Esophagus muscularis mucosa (tissue), 4 donors: ENCODE measurements around the gene DFFB. TPM values are rescaled to one million over a fixed set of nuclear protein-coding genes. Genes with fewer than 3 reads are reported as not detected.

ENCODE experiments used
- DNase-seq: peaks from one replicate; pipeline ENCODE4 v3.0.0-alpha.2; 2017; ENCODE audit errors: extremely low spot score
- H3K27ac ChIP-seq, 4 donors: fragments of 200-600 bp; sonication (generic); replicated peaks in 1 of 4; 1 replicate in 3 of 4; 2 replicates in 1 of 4; pipeline ENCODE4 v1.5.1; 2016 to 2019; ENCODE audit warnings: mild to moderate bottlenecking in 1 of 4
- H3K27me3 ChIP-seq, 4 donors: fragments of 200-600 bp; sonication (generic); one replicate each; pipeline versions ENCODE4 v1.5.1 to v1.6.0; 2016 to 2019
- H3K36me3 ChIP-seq, 4 donors: fragments of 200-600 bp; sonication (generic); one replicate each; pipeline ENCODE4 v1.5.1; 2016 to 2019
- H3K4me1 ChIP-seq, 4 donors: fragments of 200-600 bp; sonication (generic); one replicate each; pipeline ENCODE4 v1.5.1; 2016 to 2019
- H3K4me3 ChIP-seq, 4 donors: fragments of 200-600 bp; sonication (generic); 1 replicate in 2 of 4; 2 replicates in 2 of 4; pipeline ENCODE4 v1.5.1; 2016 to 2019; ENCODE audit warnings: mild to moderate bottlenecking in 4 of 4, moderate library complexity in 1 of 4
- H3K9me3 ChIP-seq, 4 donors: fragments of 200-600 bp; sonication (generic); 1 replicate in 3 of 4; 2 replicates in 1 of 4; pipeline ENCODE4 v1.5.1; 2016 to 2019
- CTCF ChIP-seq, 3 experiments: fragments of 200-600 bp in 2 of 3; fragments of 450-650 bp in 1 of 3; sonication (generic) in 2 of 3; IDR thresholded peaks; one replicate each; pipeline ENCODE4 v1.5.1; 2017 to 2019; ENCODE audit warnings: antibody characterized with exemption in 3 of 3, mild to moderate bottlenecking in 2 of 3, moderate library complexity in 1 of 3
- EP300 ChIP-seq: sonication (generic); formaldehyde crosslinking; IDR thresholded peaks from one replicate; pipeline ENCODE4 v1.6.1; 2017; ENCODE audit warnings: antibody characterized with exemption
- POLR2A ChIP-seq: fragments of 450-650 bp; IDR thresholded peaks from one replicate; pipeline ENCODE4 v1.6.1; 2017; ENCODE audit warnings: antibody characterized with exemption, moderate library complexity, mild to moderate bottlenecking, low read depth
- POLR2AphosphoS5 ChIP-seq, 2 donors: sonication (generic); formaldehyde crosslinking; IDR thresholded peaks; one replicate each; pipeline ENCODE4 v1.6.1; 2017; ENCODE audit warnings: antibody characterized with exemption in 2 of 2
- WGBS: methylation state at CpG from one replicate; pipeline ENCODE4 v1.1.5; 2018; 5-methylcytosine and 5-hydroxymethylcytosine counted together
- intact Hi-C: fragments of 100-400 bp; cut with DNase I; formaldehyde crosslinking; loops from one replicate; pipeline ENCODE4 v1.15.1; 2023
- total RNA-seq, 4 donors: library from RNA; depleted of rRNA; stranded (reverse); fragments of >200 nt; gene quantifications; one replicate each; pipeline versions ENCODE4 v1.1.0 to v1.2.1, GENCODE V29; 2016

The DFFB gene
- total RNA-seq, 4 donors from 2014 or later = 5.0 to 13.4 (median 5.2) TPM

- H3K4me1 ChIP-seq = no peaks in the 10 kb centered on the region
- DNase-seq = no peak
These were observed 43.2 kb upstream of the DFFB start for GRCh38 chr1:3814065-3814464.

GRCh38 chr1:3814771-3815561 is 42.3 kb upstream of the DFFB start:
- WGBS = 93% methylated on average over 33 of the region's 42 CpGs
- Histone ChIP-seq H3K4me3 (no peak overlapping the region), H3K27me3 (no peaks in the 10 kb centered on the region), H3K36me3 (peaks cover 16 to 68% (median 43%) of the 10 kb centered on the region in 4 donors), H3K4me1 (no peaks in the 10 kb centered on the region), H3K27ac (no peak overlapping the region), H3K9me3 (no peaks in the 10 kb centered on the region)
- intact Hi-C loops = no loop called here
- DNase-seq = no peak
- TF ChIP-seq EP300 (no peak), POLR2AphosphoS5 (IDR thresholded peaks at IDR 0.05) (no peak), CTCF (IDR thresholded peaks at IDR 0.05) (no peak), POLR2A (no peak)

More at GRCh38 chr1:3814065-3814464, 43.2 kb upstream of the DFFB start:
- Histone ChIP-seq H3K9me3 (no peaks in the 10 kb centered on the region), H3K27me3 (no peaks in the 10 kb centered on the region), H3K27ac (no peak overlapping the region), H3K36me3 (peaks cover 16 to 59% (median 37%) of the 10 kb centered on the region in 4 donors), H3K4me3 (no peak overlapping the region)
- intact Hi-C loops = no loop called here
- TF ChIP-seq POLR2AphosphoS5 (IDR thresholded peaks at IDR 0.05) (no peak), EP300 (no peak), CTCF (IDR thresholded peaks at IDR 0.05) (no peak), POLR2A (no peak)
- WGBS = 100% methylated on average over 2 of the region's 2 CpGs

- DNase-seq = no peak
- no peaks in the 10 kb centered on the region for H3K9me3 ChIP-seq
- no peak overlapping the region for H3K27ac ChIP-seq
- peaks cover 31 to 84% (median 58%) of the 10 kb centered on the region in 4 donors for H3K36me3 ChIP-seq
- no peaks in the 10 kb centered on the region for H3K27me3 ChIP-seq
- 92% methylated on average over 38 of the region's 38 CpGs for WGBS
- intact Hi-C loops = no loop called here
- TF ChIP-seq EP300 (no peak), POLR2AphosphoS5 (IDR thresholded peaks at IDR 0.05) (no peak), POLR2A (no peak), CTCF (IDR thresholded peaks at IDR 0.05) (no peak)
- no peak overlapping the region for H3K4me3 ChIP-seq
- H3K4me1 ChIP-seq = no peaks in the 10 kb centered on the region
These were observed 40.7 kb upstream of the DFFB start for GRCh38 chr1:3816331-3817137.

- WGBS = 95% methylated on average over 16 of the region's 17 CpGs
- DNase-seq = no peak
- intact Hi-C loops = no loop called here
- Histone ChIP-seq H3K4me1 (no peaks in the 10 kb centered on the region), H3K4me3 (no peak overlapping the region), H3K9me3 (no peaks in the 10 kb centered on the region), H3K27ac (no peak overlapping the region), H3K27me3 (no peaks in the 10 kb centered on the region), H3K36me3 (peaks cover 37 to 91% (median 65%) of the 10 kb centered on the region in 4 donors)
- no peak for TF ChIP-seq POLR2AphosphoS5 (IDR thresholded peaks at IDR 0.05)
These were observed 40.0 kb upstream of the DFFB start for GRCh38 chr1:3817138-3817740.
